ENCODE results near the gene POLR1B. TPM values are rescaled to one million over a fixed set of nuclear protein-coding genes. Genes with fewer than 3 reads are reported as not detected.
A peak's percentile ranks its signal among the peaks of the same experiment; 100 is the strongest.

Gene POLR1B
- total RNA-seq, 1 experiment from 2014 or later = 51.2 TPM

DNA sequence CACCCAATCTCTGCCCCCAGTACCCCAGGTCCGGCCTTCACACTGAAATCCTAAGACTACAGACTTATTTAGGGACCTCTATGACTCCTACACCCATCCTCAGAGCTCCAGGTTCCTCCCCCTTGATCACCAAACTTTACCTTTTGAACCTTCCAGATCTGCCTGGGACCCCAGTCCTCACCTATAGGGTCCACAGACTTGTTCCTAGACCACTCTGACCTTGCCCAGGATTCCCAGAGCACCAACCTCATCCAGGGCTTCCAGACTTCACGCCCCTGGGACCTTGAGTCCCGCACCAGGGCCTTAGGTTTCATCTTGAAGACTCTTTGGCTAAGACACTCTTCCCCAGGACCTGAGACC, 42.6 kb downstream of the POLR1B start:
- H3K4me3 Mint-ChIP-seq = peak overlapping the region; percentile 89
- ATAC-seq (no peak), DNase-seq (ENCODE audit: low spot score) (no peak)
- peak overlapping the region; percentile 99 for H3K27ac Mint-ChIP-seq
- no peaks in the 10 kb centered on the region for H3K27me3 Mint-ChIP-seq (ENCODE audit: low read depth)
- POLR2A ChIA-PET = interaction anchor here (0.6 kb wide), 1 partner anchor 150 kb away, joined by 10 read pairs; no protein-coding TSS in a partner anchor
- TF ChIP-seq EMX1 (CRISPR knock-in tag; IDR thresholded peaks at IDR 0.05) (no peak), GABPB1 (CRISPR knock-in tag; IDR thresholded peaks at IDR 0.05) (no peak), TP53 (CRISPR knock-in tag; IDR thresholded peaks at IDR 0.05) (no peak), GTF2I (CRISPR knock-in tag; conservative IDR thresholded peaks at IDR 0.05) (no peak), FOXK1 (CRISPR knock-in tag; IDR thresholded peaks at IDR 0.05) (no peak), JAZF1 (CRISPR knock-in tag; IDR thresholded peaks at IDR 0.05) (no peak), FOXJ3 (CRISPR knock-in tag; IDR thresholded peaks at IDR 0.05; ENCODE audit: borderline replicate concordance) (no peak), SMAD4 (CRISPR knock-in tag; IDR thresholded peaks at IDR 0.05) (no peak)
- TF ChIP-seq, protein P1, sequence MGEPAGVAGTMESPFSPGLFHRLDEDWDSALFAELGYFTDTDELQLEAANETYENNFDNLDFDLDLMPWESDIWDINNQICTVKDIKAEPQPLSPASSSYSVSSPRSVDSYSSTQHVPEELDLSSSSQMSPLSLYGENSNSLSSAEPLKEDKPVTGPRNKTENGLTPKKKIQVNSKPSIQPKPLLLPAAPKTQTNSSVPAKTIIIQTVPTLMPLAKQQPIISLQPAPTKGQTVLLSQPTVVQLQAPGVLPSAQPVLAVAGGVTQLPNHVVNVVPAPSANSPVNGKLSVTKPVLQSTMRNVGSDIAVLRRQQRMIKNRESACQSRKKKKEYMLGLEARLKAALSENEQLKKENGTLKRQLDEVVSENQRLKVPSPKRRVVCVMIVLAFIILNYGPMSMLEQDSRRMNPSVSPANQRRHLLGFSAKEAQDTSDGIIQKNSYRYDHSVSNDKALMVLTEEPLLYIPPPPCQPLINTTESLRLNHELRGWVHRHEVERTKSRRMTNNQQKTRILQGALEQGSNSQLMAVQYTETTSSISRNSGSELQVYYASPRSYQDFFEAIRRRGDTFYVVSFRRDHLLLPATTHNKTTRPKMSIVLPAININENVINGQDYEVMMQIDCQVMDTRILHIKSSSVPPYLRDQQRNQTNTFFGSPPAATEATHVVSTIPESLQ (CRISPR knock-in tag; IDR thresholded peaks at IDR 0.05) = no peak
- H3K4me1 Mint-ChIP-seq = peaks cover 13% of the 10 kb centered on the region
- CTCF ChIA-PET = interaction anchor here (1.0 to 3.1 kb wide), 7 partner anchors 15 to 374 kb away, joined by 3 to 18 read pairs (median 4); partner anchors contain the start of gene SLC20A1
- H3K9me3 Mint-ChIP-seq = no peaks in the 10 kb centered on the region
- peaks cover 13% of the 10 kb centered on the region for H3K36me3 Mint-ChIP-seq

DNA sequence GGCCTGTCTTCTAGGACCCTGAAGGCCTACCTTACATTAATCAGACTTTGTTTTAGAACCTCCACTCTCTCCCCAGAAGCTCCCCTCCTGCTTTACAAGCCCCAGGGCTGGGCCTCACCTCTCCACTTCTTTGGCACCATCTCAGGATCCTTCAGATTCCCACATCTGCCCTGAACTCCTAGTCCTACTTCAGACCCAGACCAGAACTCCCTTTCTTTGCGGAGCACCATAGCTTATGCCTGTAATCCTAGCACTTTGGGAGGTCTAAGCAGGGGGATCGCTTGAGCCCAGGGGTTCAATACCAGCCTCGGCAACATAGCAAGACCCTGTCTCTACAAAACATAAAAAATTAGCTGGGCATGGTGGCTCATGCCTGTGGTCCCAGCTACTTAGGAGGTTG, 43.1 kb downstream of the POLR1B start:
- H3K4me1 Mint-ChIP-seq = peaks cover 15% of the 10 kb centered on the region
- CTCF ChIA-PET = interaction anchor here (0.7 to 3.1 kb wide), 7 partner anchors 15 to 374 kb away, joined by 3 to 18 read pairs (median 4); partner anchors contain the start of gene SLC20A1

DNA sequence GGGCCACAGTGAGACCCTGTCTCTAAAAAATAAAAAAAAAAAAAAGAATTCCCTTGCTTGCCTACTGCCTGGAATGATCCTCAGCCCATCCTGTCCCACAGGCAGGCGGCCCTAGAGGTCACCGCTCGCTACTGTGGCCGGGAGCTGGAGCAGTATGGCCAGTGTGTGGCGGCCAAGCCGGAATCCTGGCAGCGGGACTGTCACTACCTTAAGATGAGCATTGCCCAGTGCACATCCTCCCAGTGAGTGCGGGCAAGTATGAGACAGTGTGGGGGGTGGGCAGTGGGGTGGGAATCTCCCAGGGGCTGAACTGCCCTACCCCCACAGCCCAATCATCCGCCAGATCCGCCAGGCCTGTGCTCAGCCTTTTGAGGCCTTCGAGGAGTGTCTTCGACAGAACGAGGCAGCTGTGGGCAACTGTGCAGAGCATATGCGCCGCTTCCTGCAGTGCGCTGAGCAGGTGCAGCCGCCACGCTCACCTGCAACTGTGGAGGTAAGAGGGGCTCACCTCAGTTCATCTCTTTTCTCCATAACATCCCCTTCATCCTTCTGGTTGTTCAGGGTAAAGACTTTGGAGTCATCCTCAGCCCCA, 43.7 kb downstream of the POLR1B start:
- Mint-ChIP-seq H3K36me3 (peaks cover 13% of the 10 kb centered on the region), H3K4me3 (0 out of 2 replicates have a peak overlapping the region, but pooled peaks have one; percentile 89), H3K27ac (no peak overlapping the region), H3K4me1 (peaks cover 18% of the 10 kb centered on the region), H3K9me3 (no peaks in the 10 kb centered on the region), H3K27me3 (ENCODE audit: low read depth) (no peaks in the 10 kb centered on the region)
- ChIA-PET POLR2A (no interaction called here), CTCF (interaction anchor here (0.7 to 3.1 kb wide), 4 partner anchors 14 to 140 kb away, joined by 3 to 18 read pairs (median 10); partner anchors contain the start of gene SLC20A1)
- ATAC-seq (no peak), DNase-seq (ENCODE audit: low spot score) (no peak)
- TF ChIP-seq FOXJ3 (CRISPR knock-in tag; IDR thresholded peaks at IDR 0.05; ENCODE audit: borderline replicate concordance) = no peak
- no peak for TF ChIP-seq NFE2L1 (CRISPR knock-in tag; IDR thresholded peaks at IDR 0.05)
- TF ChIP-seq, protein P1 (CRISPR knock-in tag; IDR thresholded peaks at IDR 0.05) = no peak
- TF ChIP-seq, protein P2, sequence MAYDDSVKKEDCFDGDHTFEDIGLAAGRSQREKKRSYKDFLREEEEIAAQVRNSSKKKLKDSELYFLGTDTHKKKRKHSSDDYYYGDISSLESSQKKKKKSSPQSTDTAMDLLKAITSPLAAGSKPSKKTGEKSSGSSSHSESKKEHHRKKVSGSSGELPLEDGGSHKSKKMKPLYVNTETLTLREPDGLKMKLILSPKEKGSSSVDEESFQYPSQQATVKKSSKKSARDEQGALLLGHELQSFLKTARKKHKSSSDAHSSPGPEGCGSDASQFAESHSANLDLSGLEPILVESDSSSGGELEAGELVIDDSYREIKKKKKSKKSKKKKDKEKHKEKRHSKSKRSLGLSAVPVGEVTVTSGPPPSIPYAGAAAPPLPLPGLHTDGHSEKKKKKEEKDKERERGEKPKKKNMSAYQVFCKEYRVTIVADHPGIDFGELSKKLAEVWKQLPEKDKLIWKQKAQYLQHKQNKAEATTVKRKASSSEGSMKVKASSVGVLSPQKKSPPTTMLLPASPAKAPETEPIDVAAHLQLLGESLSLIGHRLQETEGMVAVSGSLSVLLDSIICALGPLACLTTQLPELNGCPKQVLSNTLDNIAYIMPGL (CRISPR knock-in tag; IDR thresholded peaks at IDR 0.05) = no peak
- no peak for TF ChIP-seq NR2C2 (CRISPR knock-in tag; IDR thresholded peaks at IDR 0.05)
- TF ChIP-seq, protein P3, sequence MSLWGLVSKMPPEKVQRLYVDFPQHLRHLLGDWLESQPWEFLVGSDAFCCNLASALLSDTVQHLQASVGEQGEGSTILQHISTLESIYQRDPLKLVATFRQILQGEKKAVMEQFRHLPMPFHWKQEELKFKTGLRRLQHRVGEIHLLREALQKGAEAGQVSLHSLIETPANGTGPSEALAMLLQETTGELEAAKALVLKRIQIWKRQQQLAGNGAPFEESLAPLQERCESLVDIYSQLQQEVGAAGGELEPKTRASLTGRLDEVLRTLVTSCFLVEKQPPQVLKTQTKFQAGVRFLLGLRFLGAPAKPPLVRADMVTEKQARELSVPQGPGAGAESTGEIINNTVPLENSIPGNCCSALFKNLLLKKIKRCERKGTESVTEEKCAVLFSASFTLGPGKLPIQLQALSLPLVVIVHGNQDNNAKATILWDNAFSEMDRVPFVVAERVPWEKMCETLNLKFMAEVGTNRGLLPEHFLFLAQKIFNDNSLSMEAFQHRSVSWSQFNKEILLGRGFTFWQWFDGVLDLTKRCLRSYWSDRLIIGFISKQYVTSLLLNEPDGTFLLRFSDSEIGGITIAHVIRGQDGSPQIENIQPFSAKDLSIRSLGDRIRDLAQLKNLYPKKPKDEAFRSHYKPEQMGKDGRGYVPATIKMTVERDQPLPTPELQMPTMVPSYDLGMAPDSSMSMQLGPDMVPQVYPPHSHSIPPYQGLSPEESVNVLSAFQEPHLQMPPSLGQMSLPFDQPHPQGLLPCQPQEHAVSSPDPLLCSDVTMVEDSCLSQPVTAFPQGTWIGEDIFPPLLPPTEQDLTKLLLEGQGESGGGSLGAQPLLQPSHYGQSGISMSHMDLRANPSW (CRISPR knock-in tag; conservative IDR thresholded peaks at IDR 0.05; ENCODE audit: low read depth) = no peak

More for the DNA sequence above, 43.1 kb downstream of the POLR1B start:
- no peaks in the 10 kb centered on the region for H3K27me3 Mint-ChIP-seq (ENCODE audit: low read depth)
- no peaks in the 10 kb centered on the region for H3K9me3 Mint-ChIP-seq
- ATAC-seq = no peak
- peak overlapping the region; percentile 89 for H3K4me3 Mint-ChIP-seq
- POLR2A ChIA-PET = no interaction called here
- H3K36me3 Mint-ChIP-seq = peaks cover 13% of the 10 kb centered on the region
- H3K27ac Mint-ChIP-seq = peak overlapping the region; percentile 99
- TF ChIP-seq MXD4 (CRISPR knock-in tag; IDR thresholded peaks at IDR 0.05; ENCODE audit: borderline replicate concordance) (no peak), JUN (CRISPR knock-in tag; IDR thresholded peaks at IDR 0.05) (no peak)
- no peak for DNase-seq (ENCODE audit: low spot score)
